OCI-LY7 (cell line): ENCODE data around the gene ZBTB5. TPM values are rescaled to one million over a fixed set of nuclear protein-coding genes. Genes with fewer than 3 reads are reported as not detected.

Experiments used
- BruUV-seq: library from RNA; stranded (reverse); fragments of 400-500 nt; replicated peaks from 2 replicates; lab custom pipeline; 2021; lab: Mats Ljungman, UMichigan
- CTCF ChIA-PET: fragments of 300-600 bp; sonication (Branson Sonifier 250); formaldehyde crosslinking; loops from one replicate; lab custom pipeline; 2022; ENCODE audit warnings: antibody characterized with exemption; ENCODE audit not compliant: unreplicated experiment; lab: Charles Lee
- POLR2A ChIA-PET: fragments of 300-600 bp; sonication (Branson Sonifier 250); formaldehyde crosslinking; loops from one replicate; lab custom pipeline; 2022; ENCODE audit warnings: antibody characterized with exemption; lab: Charles Lee
- DNase-seq: peaks from one replicate; pipeline ENCODE4 v3.0.0-alpha.2; 2015; ENCODE audit warnings: low spot score
- H2AFZ ChIP-seq: fragments of 200-600 bp; sonication (generic), shearing (Covaris generic); 2 replicates; pipeline ENCODE4 v1.6.1; 2014; ENCODE audit warnings: mild to moderate bottlenecking, antibody characterized with exemption, low read length, moderate library complexity
- H3K27ac ChIP-seq: fragments of 200-600 bp; sonication (generic); 2 replicates; pipeline ENCODE4 v1.5.1; 2014; ENCODE audit warnings: mixed run types, low read depth, mild to moderate bottlenecking, moderate library complexity, low read length, inconsistent platforms; ENCODE audit not compliant: poor library complexity, severe bottlenecking
- H3K36me3 ChIP-seq: fragments of 200-600 bp; sonication (generic); 2 replicates; pipeline ENCODE4 v1.6.1; 2014; ENCODE audit warnings: mild to moderate bottlenecking, antibody characterized with exemption, low read length, moderate library complexity, mixed read lengths; ENCODE audit not compliant: insufficient read depth
- H3K4me1 ChIP-seq: fragments of 200-600 bp; sonication (generic); 2 replicates; pipeline ENCODE4 v1.5.1; 2014; ENCODE audit warnings: mild to moderate bottlenecking, low read length; ENCODE audit not compliant: insufficient read depth, poor library complexity, severe bottlenecking
- H3K4me2 ChIP-seq: fragments of 200-600 bp; sonication (generic); 2 replicates; pipeline ENCODE4 v1.6.1; 2014; ENCODE audit warnings: mild to moderate bottlenecking, low read length
- H3K4me3 ChIP-seq: fragments of 200-600 bp; sonication (generic); 2 replicates; pipeline ENCODE4 v1.5.1; 2014; ENCODE audit warnings: mild to moderate bottlenecking, low read depth, low read length; ENCODE audit not compliant: poor library complexity, severe bottlenecking
- H3K79me2 ChIP-seq: fragments of 200-600 bp; sonication (generic); 2 replicates; pipeline ENCODE4 v1.6.1; 2016; ENCODE audit warnings: low read depth, mild to moderate bottlenecking, low read length, moderate library complexity, mixed read lengths; ENCODE audit not compliant: insufficient read depth
- H3K9me2 ChIP-seq: fragments of 200-600 bp; sonication (generic); 2 replicates; pipeline ENCODE4 v1.6.1; 2016; ENCODE audit warnings: mild to moderate bottlenecking, low read length, mixed read lengths; ENCODE audit not compliant: insufficient read depth
- H3K9me3 ChIP-seq: fragments of 200-600 bp; sonication (generic); 2 replicates; pipeline ENCODE4 v1.6.1; 2014; ENCODE audit warnings: mild to moderate bottlenecking, mixed run types, low read length, mixed read lengths
- H4K20me1 ChIP-seq: fragments of 200-600 bp; sonication (generic); 2 replicates; pipeline ENCODE4 v1.6.1; 2014; ENCODE audit warnings: mild to moderate bottlenecking, antibody characterized with exemption, low read length, moderate library complexity, mixed read lengths; ENCODE audit not compliant: insufficient read depth
- CTCF ChIP-seq: fragments of 200-600 bp; sonication (generic); conservative IDR thresholded peaks from 2 replicates; pipeline ENCODE4 v1.5.1; 2014; ENCODE audit warnings: mild to moderate bottlenecking, antibody characterized with exemption, low read length, moderate library complexity, mixed read lengths
- EZH2phosphoT487 ChIP-seq: fragments of 200-600 bp; sonication (generic); IDR thresholded peaks from 2 replicates; pipeline ENCODE4 v1.6.1; 2018; ENCODE audit warnings: low read depth, borderline replicate concordance, mild to moderate bottlenecking, mixed run types, antibody characterized with exemption, low read length, moderate library complexity, mixed read lengths
- intact Hi-C: fragments of 100-400 bp; cut with micrococcal nuclease; formaldehyde crosslinking; loops from one replicate; pipeline ENCODE4 v1.10.0; 2022; ENCODE audit not compliant: unreplicated experiment
- total RNA-seq, 2 experiments: library from RNA; depleted of rRNA in 1 of 2; stranded (reverse); fragments of >200 nt in 1 of 2; shearing (Covaris generic) in 1 of 2; gene quantifications; 2 replicates each; pipeline ENCODE4 v1.2.3, GENCODE V29; 2014 to 2022

ZBTB5 gene
- total RNA-seq, 2 experiments from 2014 or later: 20.2 to 31.9 TPM

GRCh38 chr9:37497320-37497719 is 32.1 kb upstream of the ZBTB5 start:
- no peaks in the 10 kb centered on the region for H4K20me1 ChIP-seq
- H3K4me1 ChIP-seq: no peaks in the 10 kb centered on the region
- no peak for TF ChIP-seq CTCF
- no peak for TF ChIP-seq EZH2phosphoT487
- peaks cover 98% of the 10 kb centered on the region for H3K36me3 ChIP-seq
- H3K27ac ChIP-seq: no peak overlapping the region
- no peak overlapping the region for H2AFZ ChIP-seq
- no peak for DNase-seq
- H3K9me2 ChIP-seq: no peaks in the 10 kb centered on the region
- ChIA-PET CTCF (no interaction called here), POLR2A (no interaction called here)
- H3K79me2 ChIP-seq: no peaks in the 10 kb centered on the region
- intact Hi-C loops: no loop called here
- BruUV-seq: no TSS peak
- H3K4me3 ChIP-seq: no peak overlapping the region
- no peaks in the 10 kb centered on the region for H3K9me3 ChIP-seq
- H3K4me2 ChIP-seq: no peak overlapping the region

GRCh38 chr9:37496020-37496419 is 30.8 kb upstream of the ZBTB5 start:
- Histone ChIP-seq H3K36me3 (peaks cover 98% of the 10 kb centered on the region), H3K4me1 (no peaks in the 10 kb centered on the region), H3K9me3 (no peaks in the 10 kb centered on the region), H3K9me2 (no peaks in the 10 kb centered on the region), H3K79me2 (no peaks in the 10 kb centered on the region), H4K20me1 (no peaks in the 10 kb centered on the region), H3K4me3 (no peak overlapping the region), H2AFZ (no peak overlapping the region), H3K4me2 (no peak overlapping the region), H3K27ac (no peak overlapping the region)
- TF ChIP-seq CTCF: no peak
- POLR2A ChIA-PET: interaction anchor here (0.7 to 2.1 kb wide), 5 partner anchors 9 to 1391 kb away, joined by 3 to 10 read pairs (median 7); partner anchors contain the start of gene POLR1E
- CTCF ChIA-PET: interaction anchor here (0.7 kb wide), 1 partner anchor 10 kb away, joined by 3 read pairs; no protein-coding TSS in a partner anchor
- BruUV-seq: no TSS peak
- intact Hi-C loops: no loop called here
- DNase-seq: no peak

GRCh38 chr9:37495571-37495970 is 30.3 kb upstream of the ZBTB5 start:
- H3K27ac ChIP-seq: no peak overlapping the region
- POLR2A ChIA-PET: interaction anchor here (0.6 to 2.1 kb wide), 4 partner anchors 9 to 49 kb away, joined by 3 to 10 read pairs (median 6); partner anchors contain the start of gene POLR1E
- H3K4me2 ChIP-seq: no peak overlapping the region
- intact Hi-C loops: no loop called here
- no peaks in the 10 kb centered on the region for H3K79me2 ChIP-seq
- DNase-seq: no peak
- H3K9me2 ChIP-seq: no peaks in the 10 kb centered on the region
- no peak overlapping the region for H2AFZ ChIP-seq
- H4K20me1 ChIP-seq: no peaks in the 10 kb centered on the region
- H3K4me3 ChIP-seq: no peak overlapping the region
- peaks cover 98% of the 10 kb centered on the region for H3K36me3 ChIP-seq
- H3K9me3 ChIP-seq: no peaks in the 10 kb centered on the region
- no TSS peak for BruUV-seq
- TF ChIP-seq EZH2phosphoT487 (no peak), CTCF (no peak)
- CTCF ChIA-PET: no interaction called here
- H3K4me1 ChIP-seq: no peaks in the 10 kb centered on the region
